Caco-2 (cell line): ENCODE measurements around the gene BNIP2. TPM values are rescaled to one million over a fixed set of nuclear protein-coding genes. Genes with fewer than 3 reads are reported as not detected.
A peak's percentile ranks its signal among the peaks of the same experiment; 100 is the strongest.

Source experiments
- Bru-seq: library from RNA; stranded (reverse); fragments of 400-500 nt; gene quantifications from one replicate; lab custom pipeline; 2021; lab: Mats Ljungman, UMichigan
- BruChase-seq, 2 experiments: library from RNA; stranded (reverse); fragments of 400-500 nt; gene quantifications; one replicate each; lab custom pipeline; 2021; lab: Mats Ljungman, UMichigan
- BruUV-seq: library from RNA; stranded (reverse); fragments of 400-500 nt; replicated peaks from 2 replicates; lab custom pipeline; 2021; lab: Mats Ljungman, UMichigan
- CTCF ChIA-PET: fragments of 300-600 bp; sonication (Branson Sonifier 250); formaldehyde crosslinking; loops from one replicate; lab custom pipeline; 2022; ENCODE audit warnings: antibody characterized with exemption; lab: Charles Lee
- POLR2A ChIA-PET: fragments of 300-600 bp; sonication (Branson Sonifier 250); formaldehyde crosslinking; loops from one replicate; lab custom pipeline; 2022; ENCODE audit warnings: antibody characterized with exemption; lab: Charles Lee
- DNase-seq, 2 experiments: peaks; one replicate each; pipeline versions ENCODE4 v3.0.0 to v3.0.0-alpha.2; 2020 to 2022
- H3K27me3 ChIP-seq: replicated peaks from 2 replicates; pipeline ENCODE4 v1.6.0; 2011; ENCODE audit warnings: low read length; ENCODE audit not compliant: control insufficient read depth, insufficient read depth
- H3K36me3 ChIP-seq: 2 replicates; pipeline ENCODE4 v1.5.1; 2011; ENCODE audit warnings: low read length; ENCODE audit not compliant: control insufficient read depth, insufficient read depth
- H3K4me1 ChIP-seq: fragments of 250-450 bp; sonication (Bioruptor Pico); 2 replicates; pipeline ENCODE4 v1.5.1; 2020; ENCODE audit warnings: mild to moderate bottlenecking
- H3K4me3 ChIP-seq: 2 replicates; pipeline ENCODE4 v1.5.1; 2011; ENCODE audit warnings: low read depth, mild to moderate bottlenecking, control low read depth, low read length
- H3K9me3 ChIP-seq: fragments of 250-450 bp; sonication (Bioruptor Pico); 2 replicates; pipeline ENCODE4 v1.5.1; 2020; ENCODE audit warnings: mild to moderate bottlenecking, moderate library complexity
- H3K27ac Mint-ChIP-seq: one replicate; pipeline ENCODE4 v1.8.0; 2022; ENCODE audit warnings: mixed read lengths; ENCODE audit not compliant: unreplicated experiment
- H3K27me3 Mint-ChIP-seq: one replicate; pipeline ENCODE4 v1.8.0; 2022; ENCODE audit warnings: mixed read lengths; ENCODE audit not compliant: insufficient read depth, unreplicated experiment
- H3K36me3 Mint-ChIP-seq: one replicate; pipeline ENCODE4 v1.8.0; 2022; ENCODE audit warnings: mild to moderate bottlenecking, mixed read lengths; ENCODE audit not compliant: insufficient read depth, unreplicated experiment
- H3K4me1 Mint-ChIP-seq: one replicate; pipeline ENCODE4 v1.8.0; 2022; ENCODE audit warnings: low read depth, mixed read lengths; ENCODE audit not compliant: unreplicated experiment
- H3K4me3 Mint-ChIP-seq: one replicate; pipeline ENCODE4 v1.8.0; 2022; ENCODE audit warnings: mild to moderate bottlenecking, moderate library complexity, mixed read lengths; ENCODE audit not compliant: unreplicated experiment
- H3K9me3 Mint-ChIP-seq: one replicate; pipeline ENCODE4 v1.8.0; 2022; ENCODE audit warnings: mixed read lengths; ENCODE audit not compliant: unreplicated experiment
- CTCF ChIP-seq, 2 experiments: fragments of 200-600 bp in 1 of 2; IDR thresholded peaks; 1 replicate in 1 of 2; 2 replicates in 1 of 2; pipeline versions ENCODE4 v1.5.1 to v1.8.0; 2011 to 2022; ENCODE audit warnings: antibody characterized with exemption in 1 of 2, control low read depth in 1 of 2, inconsistent platforms in 1 of 2, low read depth in 1 of 2, low read length in 1 of 2, mild to moderate bottlenecking in 1 of 2, moderate library complexity in 1 of 2; ENCODE audit not compliant: insufficient read depth in 1 of 2, severe bottlenecking in 1 of 2, unreplicated experiment in 1 of 2
- intact Hi-C: fragments of 100-400 bp; cut with micrococcal nuclease; formaldehyde crosslinking; loops from one replicate; pipeline ENCODE4 v1.10.0; 2022; ENCODE audit not compliant: unreplicated experiment
- long read RNA-seq: library from polyadenylated mRNA; stranded (forward); transcript quantifications from one replicate; pipeline ENCODE4 v2.0.0, GENCODE V29; 2022
- total RNA-seq: library from RNA; stranded (reverse); gene quantifications from 2 replicates; pipeline ENCODE4 v1.2.3, GENCODE V29; 2022

BNIP2 gene
- 54.0 and 56.0 TPM in 2 replicates for total RNA-seq
- Bru-seq, nascent RNA, result percentile 94 among the genes with signal in this experiment
- BruChase-seq, experiment 1, labeled RNA remaining after a 2-hour chase, result percentile 96 among the genes with signal in this experiment
- BruChase-seq, experiment 2, labeled RNA remaining after a 6-hour chase, result percentile 92 among the genes with signal in this experiment
- long read RNA-seq, full-length matches to known transcripts, result 62 of 76 reads
- long read RNA-seq, partial matches to known transcripts, result 4 of 76 reads
- long read RNA-seq, other reads (novel, unspliced or antisense), result 10 of 76 reads

GRCh38 chr15:59688782-59689625, at the start of gene BNIP2:
Gene BNIP2, minus strand, starts transcription at chr15:59689320. Its CDS starts 6,863 bp downstream, at chr15:59682457.
- no peaks in the 10 kb centered on the region for H3K9me3 ChIP-seq
- ChIA-PET CTCF (interaction anchor here (0.5 kb wide), 1 partner anchor 9 kb away, joined by 3 read pairs; no protein-coding TSS in a partner anchor), POLR2A (interaction anchor here (1.8 kb wide), 1 partner anchor 32 kb away, joined by 7 read pairs; the partner anchor contains the start of gene GTF2A2)
- peak within 1 kb of the TSS; percentile 90 for H3K27ac Mint-ChIP-seq
- no peaks in the 10 kb centered on the region for H3K27me3 ChIP-seq
- no peaks in the 10 kb centered on the region for H3K9me3 Mint-ChIP-seq
- BruUV-seq, result no TSS peak
- intact Hi-C loops, result loop anchor here (5.0 kb wide), 1 partner anchor 708 kb away; the partner anchor contains the start of gene ANXA2
- peak within 1 kb of the TSS; percentile 99 for H3K4me3 ChIP-seq
- H3K36me3 Mint-ChIP-seq, result peaks cover 33% of the 10 kb centered on the region
- no peaks in the 10 kb centered on the region for H3K27me3 Mint-ChIP-seq
- H3K4me1 Mint-ChIP-seq, result peaks cover 14% of the 10 kb centered on the region
- TF ChIP-seq CTCF (IDR thresholded peaks at IDR 0.05; ENCODE audit: insufficient read depth in 1 of 2, low read depth in 1 of 2, low read length in 1 of 2, severe bottlenecking in 1 of 2, unreplicated experiment in 1 of 2), result no peak
- peak within 1 kb of the TSS; percentile 87 for H3K4me3 Mint-ChIP-seq
- 0 out of 2 replicates have a peak, but pooled peaks cover 4% of the 10 kb centered on the region for H3K4me1 ChIP-seq
- peak; percentile 98 to 99 for DNase-seq
- H3K36me3 ChIP-seq, result no peaks in the 10 kb centered on the region

GRCh38 chr15:59738676-59739075, 49.6 kb upstream of the BNIP2 start:
- H3K9me3 ChIP-seq, result no peaks in the 10 kb centered on the region
- H3K4me1 ChIP-seq, result no peaks in the 10 kb centered on the region
- Mint-ChIP-seq H3K4me3 (no peak overlapping the region), H3K9me3 (peaks cover 3% of the 10 kb centered on the region), H3K27me3 (peaks cover 7% of the 10 kb centered on the region), H3K36me3 (no peaks in the 10 kb centered on the region), H3K27ac (no peak overlapping the region), H3K4me1 (peaks cover 5% of the 10 kb centered on the region)
- no peaks in the 10 kb centered on the region for H3K27me3 ChIP-seq
- TF ChIP-seq CTCF (IDR thresholded peaks at IDR 0.05; ENCODE audit: insufficient read depth in 1 of 2, low read depth in 1 of 2, low read length in 1 of 2, severe bottlenecking in 1 of 2, unreplicated experiment in 1 of 2), result no peak
- POLR2A ChIA-PET, result no interaction called here
- H3K36me3 ChIP-seq, result no peaks in the 10 kb centered on the region
- BruUV-seq, result no TSS peak
- no peak overlapping the region for H3K4me3 ChIP-seq
- intact Hi-C loops, result no loop called here
- CTCF ChIA-PET, result interaction anchor here (0.6 kb wide), 1 partner anchor 22 kb away, joined by 4 read pairs; no protein-coding TSS in a partner anchor
- DNase-seq, result no peak

GRCh38 chr15:59736181-59736580, 47.1 kb upstream of the BNIP2 start:
- Mint-ChIP-seq H3K4me1 (peaks cover 3% of the 10 kb centered on the region), H3K36me3 (no peaks in the 10 kb centered on the region), H3K4me3 (no peak overlapping the region), H3K27ac (no peak overlapping the region), H3K27me3 (peaks cover 7% of the 10 kb centered on the region), H3K9me3 (no peaks in the 10 kb centered on the region)
- ChIA-PET CTCF (no interaction called here), POLR2A (no interaction called here)
- no peaks in the 10 kb centered on the region for H3K4me1 ChIP-seq
- BruUV-seq, result no TSS peak
- TF ChIP-seq CTCF (IDR thresholded peaks at IDR 0.05; ENCODE audit: insufficient read depth in 1 of 2, low read depth in 1 of 2, low read length in 1 of 2, severe bottlenecking in 1 of 2, unreplicated experiment in 1 of 2), result no peak
- intact Hi-C loops, result no loop called here
- no peaks in the 10 kb centered on the region for H3K9me3 ChIP-seq
- H3K4me3 ChIP-seq, result no peak overlapping the region
- H3K36me3 ChIP-seq, result no peaks in the 10 kb centered on the region
- no peaks in the 10 kb centered on the region for H3K27me3 ChIP-seq
- no peak for DNase-seq
